Motor neuron (in vitro differentiated cells): ENCODE results near the gene NFKBIB. TPM values are rescaled to one million over a fixed set of nuclear protein-coding genes. Genes with fewer than 3 reads are reported as not detected.
A peak's percentile ranks its signal among the peaks of the same experiment; 100 is the strongest.
"Not testable (repeated sequence)": the region's sequence is repeated elsewhere in the genome, so short reads cannot be mapped to it uniquely, and the experiment has no call there.

Experiments used
- ATAC-seq, 8 experiments: fragments of 200-7000 bp; cut with Tn5 transposase; replicated peaks in 6 of 8; 2 replicates each; pipeline ENCODE4 v1.8.0; 2021; ENCODE audit warnings: mild to moderate bottlenecking in 8 of 8, moderate library complexity in 8 of 8
- H3K27ac ChIP-seq, 2 donors: fragments of 250-450 bp; sonication (Bioruptor Pico); 2 replicates each; pipeline ENCODE4 v1.9.0; 2021; ENCODE audit warnings: antibody characterized with exemption in 2 of 2, mild to moderate bottlenecking in 2 of 2, moderate library complexity in 1 of 2
- H3K4me1 ChIP-seq, 2 donors: fragments of 250-450 bp; sonication (Bioruptor Pico); replicated peaks in 1 of 2; 2 replicates each; pipeline ENCODE4 v1.6.1; 2021; ENCODE audit warnings: antibody characterized with exemption in 2 of 2, mild to moderate bottlenecking in 2 of 2, moderate library complexity in 1 of 2
- H3K4me3 ChIP-seq, 5 donors: fragments of 250-450 bp; sonication (Bioruptor Pico); 2 replicates each; pipeline ENCODE4 v1.9.0; 2021; ENCODE audit warnings: antibody characterized with exemption in 5 of 5, mild to moderate bottlenecking in 5 of 5, moderate library complexity in 4 of 5
- WGBS, 10 experiments: fragments of 450-650 bp; shearing (Covaris generic); methylation state at CpG; one replicate each; pipeline ENCODE4 v1.0.0; 2022; 5-methylcytosine and 5-hydroxymethylcytosine counted together
- in situ Hi-C, 9 experiments: fragments of 400-800 bp; cut with MboI; loops; one replicate each; pipeline ENCODE4 v1.15.0; 2021; ENCODE audit warnings: low sequenced_read_pairs in 9 of 9, low pct_unique_long_range_greater_than_20kb in 2 of 9; ENCODE audit not compliant: unreplicated experiment in 9 of 9
- total RNA-seq, 8 experiments: library from RNA; unstranded; fragments of 300-600 nt; gene quantifications; 2 replicates each; pipeline versions ENCODE4 v1.2.3 to v1.2.4, GENCODE V29; 2022

The NFKBIB gene
- total RNA-seq, 8 experiments from 2014 or later: 7.1 to 26.0 (median 11.7) TPM

DNA sequence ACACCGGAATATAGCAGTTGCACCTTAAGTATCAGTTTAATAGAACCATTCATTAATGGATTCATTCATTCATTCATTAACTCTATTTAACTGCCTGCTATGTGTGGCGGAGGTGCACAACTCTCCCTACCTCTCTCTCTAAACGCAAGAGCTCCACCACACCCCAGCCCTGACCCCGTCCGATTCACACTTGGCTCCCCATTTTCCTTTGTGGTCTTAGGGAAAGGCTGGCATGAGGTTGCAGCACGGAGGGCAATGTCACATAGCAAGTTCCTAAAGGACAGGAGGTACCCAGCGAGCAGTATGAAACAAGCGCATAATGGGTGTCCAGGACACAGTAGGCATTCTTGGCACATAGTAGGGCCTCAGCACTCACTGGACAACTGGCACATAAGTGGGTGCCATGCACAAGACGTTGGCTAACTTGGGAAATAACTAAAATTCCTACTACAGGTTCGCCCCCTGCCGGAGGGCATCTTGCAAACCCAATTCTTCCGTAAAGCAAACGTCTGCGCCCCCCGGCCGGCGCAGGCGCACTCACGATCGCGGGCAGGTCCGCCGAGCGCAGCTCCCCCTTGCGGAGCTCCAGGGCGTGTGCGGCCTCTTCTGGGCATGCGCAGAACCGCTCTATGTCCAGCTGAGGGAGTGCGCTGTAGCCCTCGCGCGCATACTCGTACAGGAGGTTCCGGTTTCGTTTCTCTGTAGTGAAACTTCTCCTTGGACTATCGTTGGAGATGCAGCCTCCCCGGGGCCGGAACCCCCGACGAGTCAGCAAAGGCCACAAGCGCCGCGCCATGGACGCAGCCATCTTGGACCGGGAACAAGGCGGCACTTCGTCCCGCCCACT lies 30.4 kb downstream of the NFKBIB start, which contains the start of gene SARS2:
SARS2 (minus strand) TSS at position 835 of the 847 bp plus-strand sequence; CDS start at position 808, 27 bp downstream.
- peak; percentile 57 to 82 (median 75) for ATAC-seq
- H3K4me1 ChIP-seq: peaks cover 2 to 7% of the 10 kb centered on the region in 2 donors
- H3K27ac ChIP-seq: peak within 1 kb of the TSS; percentile 95 to 97
- WGBS, 10 experiments: 0 to 24% (median 11%) methylated on average over 1 to 18 of the region's 49 CpGs
- in situ Hi-C loops: loop anchor here in 1 of 9 experiments (25.0 kb wide), 1 partner anchor 518 kb away; the partner anchor contains the start of gene FAM98C
- H3K4me3 ChIP-seq: peak within 1 kb of the TSS; percentile 51 to 80 (median 64)

DNA sequence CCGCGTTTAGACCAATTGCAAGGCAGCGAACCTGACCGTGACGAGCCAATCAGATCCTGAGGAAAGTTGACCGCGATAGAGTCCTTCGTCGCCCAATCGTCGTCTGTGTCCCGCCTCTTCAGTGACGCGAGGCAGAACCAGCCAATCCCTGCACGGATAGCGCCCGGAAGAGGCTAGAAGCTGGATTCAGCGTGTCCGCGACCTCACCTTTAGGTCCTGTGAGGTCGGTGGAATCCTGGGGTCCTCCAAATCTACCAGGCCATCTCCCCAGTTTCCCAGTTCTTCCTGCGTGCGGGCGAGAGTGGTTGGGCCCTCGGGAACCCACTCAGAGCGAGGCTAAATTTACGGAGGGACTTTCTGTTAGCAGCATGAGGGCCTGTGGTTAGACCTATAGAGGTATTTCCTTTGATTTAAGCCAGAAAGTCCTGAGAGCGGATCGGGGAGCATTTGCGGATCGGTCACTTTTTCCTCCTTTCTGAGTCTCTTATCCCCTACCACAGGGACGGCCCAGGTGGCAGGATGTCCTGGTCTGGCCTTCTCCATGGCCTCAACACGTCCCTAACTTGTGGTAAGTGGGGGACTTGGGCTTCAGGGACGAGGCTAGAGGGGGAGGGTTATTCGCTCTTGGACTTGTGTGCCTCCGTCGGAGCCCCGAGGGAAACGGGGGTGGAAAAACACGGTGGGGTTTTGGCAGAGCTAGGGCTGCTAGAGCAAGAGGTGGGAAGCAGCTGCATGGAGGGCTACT lies 31.2 kb downstream of the NFKBIB start, which contains the start of gene MRPS12:
MRPS12 (plus strand) TSS at position 169 of the 745 bp plus-strand sequence; CDS start at position 520, 351 bp downstream.
- H3K27ac ChIP-seq: peak within 1 kb of the TSS; percentile 95 to 97
- 0 to 20% (median 0%) methylated on average over 1 to 21 of the region's 40 CpGs; no CpG with 5 or more reads in 3 of the 10 experiments for WGBS, 10 experiments
- H3K4me3 ChIP-seq: peak within 1 kb of the TSS; percentile 51 to 80 (median 64)
- in situ Hi-C loops: loop anchor here in 1 of 9 experiments (25.0 kb wide), 1 partner anchor 519 kb away; the partner anchor contains the start of gene FAM98C
- H3K4me1 ChIP-seq: peaks cover 2 to 7% of the 10 kb centered on the region in 2 donors
- peak; percentile 96 to 98 (median 97) for ATAC-seq

DNA sequence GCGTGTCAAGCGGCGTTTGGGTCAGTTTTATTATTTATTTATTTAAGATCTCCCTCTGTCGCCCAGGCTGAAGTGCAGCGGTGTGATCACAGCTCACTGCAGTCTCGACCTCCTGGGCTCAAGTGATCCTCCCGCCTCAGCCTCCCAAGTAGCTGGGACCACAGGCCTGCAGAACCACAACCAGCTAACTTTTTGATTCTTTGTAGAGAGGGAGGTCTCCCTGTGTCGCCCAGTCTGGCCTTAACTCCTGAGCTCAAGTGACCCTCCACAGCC lies 31.7 kb downstream of the NFKBIB start:
- 0 to 40% (median 18%) methylated on average over 1 to 3 of the region's 8 CpGs; no CpG with 5 or more reads in 5 of the 10 experiments for WGBS, 10 experiments
- peak overlapping the region; percentile 40 to 97 for H3K27ac ChIP-seq
- peak overlapping the region; percentile 51 to 80 (median 64) for H3K4me3 ChIP-seq
- H3K4me1 ChIP-seq: peaks cover 2 to 7% of the 10 kb centered on the region in 2 donors
- no peak for ATAC-seq
- in situ Hi-C loops: loop anchor here in 1 of 9 experiments (25.0 kb wide), 1 partner anchor 519 kb away; the partner anchor contains the start of gene FAM98C

DNA sequence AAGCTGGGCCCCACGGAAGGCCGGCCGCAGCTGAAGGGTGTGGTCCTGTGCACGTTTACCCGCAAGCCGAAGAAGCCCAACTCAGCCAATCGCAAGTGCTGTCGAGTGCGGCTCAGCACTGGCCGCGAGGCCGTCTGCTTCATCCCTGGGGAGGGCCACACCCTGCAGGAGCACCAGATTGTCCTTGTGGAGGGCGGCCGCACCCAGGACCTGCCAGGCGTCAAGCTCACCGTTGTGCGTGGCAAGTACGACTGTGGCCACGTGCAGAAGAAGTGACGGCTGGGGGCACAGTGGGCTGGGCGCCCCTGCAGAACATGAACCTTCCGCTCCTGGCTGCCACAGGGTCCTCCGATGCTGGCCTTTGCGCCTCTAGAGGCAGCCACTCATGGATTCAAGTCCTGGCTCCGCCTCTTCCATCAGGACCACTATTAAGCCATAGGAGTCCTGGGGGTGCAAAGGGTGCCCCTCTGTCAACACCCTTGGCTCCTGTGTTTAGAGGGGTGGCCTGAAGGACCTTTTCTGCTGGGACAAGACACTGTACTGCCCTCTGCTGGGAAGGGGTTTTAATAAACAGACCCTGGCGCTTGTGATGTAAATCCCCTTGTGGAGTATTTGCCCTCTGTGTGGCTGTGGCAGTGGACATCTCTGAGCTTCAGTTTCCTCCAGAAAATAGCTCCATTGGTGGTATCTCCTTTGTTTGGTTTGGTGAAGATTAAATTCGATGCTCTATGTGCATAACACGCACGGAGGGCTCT lies 32.8 kb downstream of the NFKBIB start:
- in situ Hi-C loops: loop anchor here in 1 of 9 experiments (25.0 kb wide), 1 partner anchor 520 kb away; the partner anchor contains the start of gene FAM98C
- ATAC-seq: no peak
- peaks cover 2 to 7% of the 10 kb centered on the region in 2 donors for H3K4me1 ChIP-seq
- no peak overlapping the region for H3K27ac ChIP-seq
- 60 to 100% (median 97%) methylated on average over 1 to 13 of the region's 29 CpGs; no CpG with 5 or more reads in 3 of the 10 experiments for WGBS, 10 experiments
- H3K4me3 ChIP-seq: no peak overlapping the region

DNA sequence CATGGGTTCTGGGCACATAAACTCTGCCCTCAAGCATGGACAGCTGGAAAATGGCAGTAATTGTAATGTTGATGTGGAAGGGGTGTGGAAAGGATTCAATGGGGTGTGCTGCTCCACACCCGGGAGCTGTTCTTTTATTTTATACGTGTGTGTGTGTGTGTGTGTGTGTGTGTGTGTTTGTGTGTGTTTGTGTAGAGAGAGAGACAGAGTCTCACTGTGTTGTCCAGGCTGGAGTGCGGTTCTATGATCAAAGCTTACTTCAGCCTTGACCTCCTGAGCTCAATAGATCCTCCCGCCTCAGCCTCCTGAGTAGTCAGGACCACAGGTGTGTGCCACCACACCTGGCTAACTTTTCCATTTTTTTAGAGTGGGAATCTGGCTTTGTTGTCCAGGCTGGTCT lies 33.8 kb downstream of the NFKBIB start:
- Histone ChIP-seq H3K27ac (no peak overlapping the region), H3K4me1 (peaks cover 2 to 7% of the 10 kb centered on the region in 2 donors), H3K4me3 (no peak overlapping the region)
- in situ Hi-C loops: loop anchor here in 1 of 9 experiments (25.0 kb wide), 1 partner anchor 521 kb away; the partner anchor contains the start of gene FAM98C
- no peak for ATAC-seq
- 92 to 100% (median 100%) methylated on average over 1 to 3 of the region's 4 CpGs; no CpG with 5 or more reads in 6 of the 10 experiments for WGBS, 10 experiments

DNA sequence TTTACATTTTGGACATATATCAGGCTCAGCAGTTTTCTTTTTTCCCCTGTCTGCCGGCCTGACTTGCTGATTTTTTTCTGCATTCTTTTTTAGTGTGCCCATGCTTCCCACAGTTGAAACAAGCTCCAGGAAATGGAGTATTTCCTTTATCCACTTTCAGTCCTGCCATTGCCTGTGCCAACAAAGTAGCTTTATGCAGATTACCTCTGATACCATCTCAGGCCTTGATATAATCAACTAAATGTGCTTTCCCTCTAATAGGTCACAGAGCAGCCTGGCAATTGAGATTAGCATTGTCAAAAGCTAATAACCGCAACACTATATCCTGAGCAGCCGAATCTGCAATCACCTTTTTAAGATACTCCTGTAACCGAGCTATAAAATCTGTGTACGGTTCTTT lies 40.2 kb downstream of the NFKBIB start:
- Histone ChIP-seq H3K4me1 (no peaks in the 10 kb centered on the region), H3K4me3 (no peak overlapping the region), H3K27ac (no peak overlapping the region)
- no peak for ATAC-seq
- in situ Hi-C loops: loop anchor here in 1 of 9 experiments (25.0 kb wide), 1 partner anchor 528 kb away; the partner anchor contains the start of gene FAM98C
- WGBS, 10 experiments: 42 to 100% (median 80%) methylated on average over 1 to 5 of the region's 5 CpGs; no CpG with 5 or more reads in 2 of the 10 experiments

DNA sequence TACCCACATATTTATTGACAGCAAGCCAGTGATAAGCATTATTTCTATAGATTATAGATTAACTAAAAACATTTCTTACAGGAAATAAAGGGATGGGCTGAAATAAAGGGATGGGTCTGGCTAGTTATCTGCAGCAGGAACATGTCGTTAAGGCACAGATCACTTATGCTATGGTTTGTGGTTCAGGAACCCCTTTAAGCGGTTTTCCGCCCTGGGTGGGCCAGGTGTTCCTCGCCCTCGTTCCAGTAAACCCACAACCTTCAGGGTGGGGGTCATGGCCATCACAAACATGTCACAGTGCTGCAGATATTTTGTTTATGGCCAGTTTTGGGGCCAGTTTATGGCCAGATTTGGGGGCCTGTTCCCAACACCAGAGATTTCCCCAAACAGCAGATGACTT lies 41.7 kb downstream of the NFKBIB start:
- not testable (repeated sequence) for H3K4me3 ChIP-seq, H3K27ac ChIP-seq, H3K4me1 ChIP-seq, ATAC-seq
- in situ Hi-C loops: loop anchor here in 1 of 9 experiments (25.0 kb wide), 1 partner anchor 529 kb away; the partner anchor contains the start of gene FAM98C
- 40 to 100% (median 92%) methylated on average over 1 to 2 of the region's 5 CpGs; no CpG with 5 or more reads in 6 of the 10 experiments for WGBS, 10 experiments

DNA sequence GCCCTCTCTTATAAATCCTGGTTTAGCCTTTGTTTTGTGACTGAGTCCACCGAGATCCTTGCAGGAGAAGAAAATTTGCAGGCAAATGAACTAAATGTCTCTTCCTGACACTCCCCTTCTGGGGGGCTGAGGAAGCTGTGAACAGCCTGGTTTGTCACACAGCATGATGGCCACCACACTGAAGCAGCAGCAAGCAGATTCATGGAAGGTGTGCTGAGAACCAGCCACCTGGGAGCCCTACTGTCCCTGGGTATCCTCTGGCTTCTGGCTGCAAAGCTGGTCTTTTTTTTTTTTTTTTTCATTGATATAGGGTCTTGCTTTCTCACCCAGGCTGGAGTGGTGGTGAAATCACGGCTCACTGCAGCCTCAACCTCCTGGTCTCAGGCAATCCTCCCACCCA lies 42.2 kb downstream of the NFKBIB start:
- ATAC-seq: no peak
- 33 to 100% (median 73%) methylated on average over 1 to 2 of the region's 2 CpGs; no CpG with 5 or more reads in 6 of the 10 experiments for WGBS, 10 experiments
- no peaks in the 10 kb centered on the region for H3K4me1 ChIP-seq
- no peak overlapping the region for H3K4me3 ChIP-seq
- no peak overlapping the region for H3K27ac ChIP-seq
- in situ Hi-C loops: loop anchor here in 1 of 9 experiments (25.0 kb wide), 1 partner anchor 530 kb away; the partner anchor contains the start of gene FAM98C

DNA sequence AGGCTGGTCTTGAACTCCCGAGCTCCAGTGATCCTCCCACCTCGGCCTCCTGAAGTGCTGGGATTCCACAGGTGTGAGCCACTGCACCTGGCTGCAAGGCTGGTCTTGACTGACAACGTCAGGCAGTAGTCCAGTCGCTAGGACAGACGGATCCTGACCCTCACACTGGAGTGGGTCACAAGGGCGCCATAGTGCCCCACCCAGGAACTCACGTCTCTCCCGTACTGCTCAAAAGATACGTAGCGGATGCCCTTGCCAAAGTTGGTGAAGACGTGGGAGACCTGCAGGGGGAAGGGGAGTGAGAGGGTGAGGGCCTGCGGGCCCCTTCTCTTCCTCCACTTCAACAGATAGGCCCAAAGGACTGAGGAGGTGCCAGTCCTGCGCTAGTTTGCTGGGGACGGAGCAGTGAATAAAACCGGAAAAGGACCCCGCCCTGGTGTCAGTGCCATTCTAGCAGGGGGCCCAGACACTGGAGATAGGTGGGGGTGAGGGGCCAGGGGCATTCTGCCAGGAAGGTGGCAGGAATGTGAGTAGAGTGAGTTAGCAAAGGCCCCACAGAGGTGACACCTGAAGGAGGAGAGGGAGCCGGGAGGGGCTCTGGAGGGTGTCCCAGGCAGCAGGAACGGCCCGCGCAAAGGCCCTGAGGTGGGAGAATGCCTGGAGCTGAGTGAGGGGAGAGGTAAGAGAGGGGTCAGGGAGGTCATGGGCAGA lies 42.9 kb downstream of the NFKBIB start:
- peak in 2 of 8 experiments; percentile 21 to 45 for ATAC-seq
- WGBS, 10 experiments: 20 to 100% (median 90%) methylated on average over 1 to 5 of the region's 20 CpGs; no CpG with 5 or more reads in 6 of the 10 experiments
- H3K4me3 ChIP-seq: no peak overlapping the region
- in situ Hi-C loops: loop anchor here in 1 of 9 experiments (25.0 kb wide), 1 partner anchor 530 kb away; the partner anchor contains the start of gene FAM98C
- H3K27ac ChIP-seq: no peak overlapping the region
- no peaks in the 10 kb centered on the region for H3K4me1 ChIP-seq

DNA sequence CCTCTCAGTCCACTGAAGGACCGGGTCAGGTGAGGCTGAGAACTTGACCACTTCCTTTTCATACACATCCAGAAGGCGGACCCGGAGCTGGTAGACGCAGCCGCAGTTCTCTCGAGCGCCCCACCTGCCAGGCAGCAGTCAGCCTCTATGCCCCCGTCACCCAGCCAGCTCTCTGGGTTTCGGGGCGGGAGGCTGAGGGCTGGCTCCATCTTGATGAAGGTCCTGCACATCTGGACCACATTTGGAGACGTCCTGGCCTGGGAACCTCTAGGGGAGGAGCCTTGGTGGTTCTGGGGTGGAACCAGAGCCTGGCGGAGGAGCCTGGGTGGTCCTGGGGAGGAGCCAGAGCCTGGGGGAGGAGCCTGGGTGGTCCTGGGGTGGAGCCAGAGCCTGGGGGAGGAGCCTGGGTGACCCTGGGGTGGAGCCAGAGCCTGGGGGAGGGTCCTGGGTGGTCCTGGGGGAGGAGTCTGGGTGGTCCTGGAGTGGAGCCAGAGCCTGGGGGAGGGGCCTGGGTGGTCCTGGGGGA lies 45.3 kb downstream of the NFKBIB start:
- in situ Hi-C loops: loop anchor here in 1 of 9 experiments (25.0 kb wide), 1 partner anchor 533 kb away; the partner anchor contains the start of gene FAM98C
- H3K4me1 ChIP-seq: peaks cover 0 to under 1% of the 10 kb centered on the region in 2 donors
- H3K27ac ChIP-seq: no peak overlapping the region
- ATAC-seq: peak in 1 of 8 experiments; percentile 24
- no CpG with 5 or more reads among the region's 12 CpGs for WGBS, 10 experiments
- no peak overlapping the region for H3K4me3 ChIP-seq

DNA sequence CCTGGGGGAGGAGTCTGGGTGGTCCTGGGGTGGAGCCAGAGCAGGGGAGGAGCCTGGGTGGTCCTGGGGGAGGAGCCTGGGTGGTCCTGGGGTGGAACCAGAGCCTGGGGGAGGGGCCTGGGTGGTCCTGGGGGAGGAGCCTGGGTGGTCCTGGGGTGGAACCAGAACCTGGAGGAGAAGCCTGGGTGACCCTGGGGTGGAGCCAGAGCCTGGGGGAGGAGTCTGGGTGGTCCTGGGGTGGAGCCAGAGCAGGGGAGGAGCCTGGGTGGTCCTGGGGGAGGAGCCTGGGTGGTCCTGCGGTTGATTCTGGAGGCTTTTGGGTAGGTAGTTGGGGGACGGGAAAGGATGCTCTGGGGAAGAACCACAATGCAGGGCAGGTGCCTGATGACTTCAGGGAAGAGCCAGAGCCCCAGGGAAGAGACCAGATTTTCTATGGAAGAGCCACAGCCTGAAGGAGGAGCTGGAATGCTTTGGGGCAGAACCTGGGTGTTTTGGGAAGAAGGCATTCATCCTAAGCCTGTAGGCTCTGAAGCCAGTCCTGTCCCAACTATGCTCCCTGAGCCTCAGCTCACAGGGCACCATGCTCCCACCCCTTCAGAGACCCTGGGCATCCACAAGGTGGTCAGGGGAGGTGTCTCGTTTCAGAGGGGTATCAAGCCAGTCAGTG lies 45.9 kb downstream of the NFKBIB start:
- in situ Hi-C loops: loop anchor here in 1 of 9 experiments (25.0 kb wide), 1 partner anchor 533 kb away; the partner anchor contains the start of gene FAM98C
- H3K4me3 ChIP-seq: no peak overlapping the region
- no CpG with 5 or more reads among the region's 3 CpGs for WGBS, 10 experiments
- ATAC-seq: no peak
- peaks cover 0 to 5% of the 10 kb centered on the region in 2 donors for H3K4me1 ChIP-seq
- H3K27ac ChIP-seq: no peak overlapping the region
